ENCODE data around the gene GLDC.

- TF ChIP-seq CTCF (IDR thresholded peaks at IDR 0.05; ENCODE audit: insufficient read depth, low read length, poor library complexity, severe bottlenecking) (no peak), EZH2phosphoT487 (conservative IDR thresholded peaks at IDR 0.05; ENCODE audit: low read length) (no peak)
These were observed 35.2 kb upstream of the GLDC start for GRCh38 chr9:6680797-6681146.

Measured in SU-DHL-6 (cell line).